ENCODE data around the gene DCP1B. TPM values are rescaled to one million over a fixed set of nuclear protein-coding genes. Genes with fewer than 3 reads are reported as not detected.
A peak's percentile ranks its signal among the peaks of the same experiment; 100 is the strongest.

Gene DCP1B
- total RNA-seq, 2 experiments from 2014 or later: 20.7 to 21.4 TPM

DNA sequence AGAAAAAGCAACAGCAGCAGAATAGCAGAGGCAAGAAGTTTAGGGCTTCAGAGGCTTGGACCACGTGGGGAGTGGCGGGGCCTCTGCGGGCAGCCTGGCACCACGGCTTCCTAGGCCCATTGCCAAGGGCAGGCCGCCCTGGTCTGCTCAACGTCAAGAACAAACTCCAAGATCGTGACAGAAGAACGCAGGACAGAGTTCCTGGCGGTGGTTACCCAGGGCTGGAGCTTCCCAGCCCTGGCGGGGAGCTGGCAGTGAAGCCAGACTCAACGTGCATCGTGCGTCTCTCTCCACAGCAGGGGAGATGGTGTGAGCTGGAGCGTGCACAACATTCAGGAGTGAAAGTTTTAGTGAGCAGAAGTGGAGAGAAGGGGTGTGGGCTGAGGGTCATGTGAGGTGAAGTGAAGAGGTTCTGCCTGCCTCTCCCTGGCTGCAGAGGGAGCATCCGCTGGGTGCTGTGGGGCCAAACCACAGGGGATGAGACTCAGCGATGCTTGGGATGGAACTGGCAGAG, 71.9 kb downstream of the DCP1B start:
- no peak overlapping the region for H3K4me3 Mint-ChIP-seq
- peaks cover 4% of the 10 kb centered on the region for H3K4me1 Mint-ChIP-seq
- peaks cover 2% of the 10 kb centered on the region for H3K27me3 Mint-ChIP-seq
- H3K36me3 Mint-ChIP-seq: no peaks in the 10 kb centered on the region
- no peaks in the 10 kb centered on the region for H3K9me3 Mint-ChIP-seq
- DNase-seq (no peak), ATAC-seq (ENCODE audit: low read depth) (no peak)
- POLR2A ChIA-PET: no interaction called here
- H3K27ac Mint-ChIP-seq: peak overlapping the region; percentile 28

DNA sequence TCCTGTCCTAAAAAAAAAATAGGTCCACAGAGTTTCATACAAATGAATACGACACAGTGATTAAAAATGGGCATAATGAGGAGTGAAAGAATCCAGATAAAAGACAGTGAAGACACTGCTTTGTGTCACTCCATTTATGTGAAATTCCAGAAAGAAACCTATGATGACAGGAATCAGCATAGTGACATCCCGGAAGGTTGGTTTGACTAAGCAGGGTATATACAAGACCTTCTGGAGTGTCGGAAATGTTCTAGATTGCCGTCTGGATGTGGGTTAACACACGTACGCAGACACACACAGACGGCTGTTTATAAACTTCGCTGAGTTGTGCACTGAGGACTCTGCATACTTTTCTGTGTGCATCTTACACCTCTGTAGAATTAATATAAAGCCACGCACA, 72.6 kb downstream of the DCP1B start:
- H3K4me3 Mint-ChIP-seq: no peak overlapping the region
- DNase-seq: no peak
- H3K27me3 Mint-ChIP-seq: peaks cover 2% of the 10 kb centered on the region
- no peak overlapping the region for H3K27ac Mint-ChIP-seq
- H3K4me1 Mint-ChIP-seq: peaks cover 4% of the 10 kb centered on the region
- H3K9me3 Mint-ChIP-seq: no peaks in the 10 kb centered on the region
- no peaks in the 10 kb centered on the region for H3K36me3 Mint-ChIP-seq
- no peak for ATAC-seq (ENCODE audit: low read depth)
- POLR2A ChIA-PET: no interaction called here

DNA sequence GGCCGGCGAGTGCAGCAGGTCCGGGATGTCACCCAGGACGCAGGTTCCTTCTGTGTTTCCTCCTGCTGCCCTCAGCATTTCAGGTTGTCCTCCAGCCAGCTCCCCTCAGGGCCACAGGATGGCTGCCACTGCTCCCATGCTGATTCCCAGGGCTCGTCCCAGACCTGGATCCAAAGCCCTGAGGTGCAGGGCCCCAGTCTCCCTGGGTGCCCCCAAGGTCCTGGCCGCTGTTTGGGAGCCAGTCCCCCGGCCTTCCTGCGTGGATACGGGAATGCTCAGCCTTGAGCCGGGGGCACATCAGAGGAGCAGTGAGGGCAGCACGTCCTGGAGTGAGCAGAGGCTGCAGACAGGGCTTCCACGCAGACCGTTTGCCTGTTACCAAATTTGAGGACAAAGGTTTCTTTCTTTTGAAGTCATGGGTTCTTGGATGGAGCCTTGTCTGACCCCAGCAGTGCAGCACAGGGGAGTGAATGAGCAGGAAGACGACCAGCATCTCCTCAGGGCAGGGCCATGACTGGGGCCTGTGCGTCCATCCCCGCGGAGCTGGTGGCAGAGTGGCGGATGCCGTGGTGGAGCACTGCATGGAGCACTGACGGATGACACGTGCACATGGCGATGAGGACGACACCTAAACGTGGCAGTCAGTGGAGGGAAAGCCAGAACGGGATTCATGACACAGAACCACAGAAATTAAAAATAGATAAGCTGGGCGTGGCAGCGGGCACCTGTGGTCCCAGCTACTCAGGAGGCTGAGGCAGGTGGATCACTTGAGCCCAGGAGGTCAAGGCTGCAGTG, 73.3 kb downstream of the DCP1B start:
- no peaks in the 10 kb centered on the region for H3K9me3 Mint-ChIP-seq
- H3K27ac Mint-ChIP-seq: no peak overlapping the region
- H3K36me3 Mint-ChIP-seq: no peaks in the 10 kb centered on the region
- no peak overlapping the region for H3K4me3 Mint-ChIP-seq
- POLR2A ChIA-PET: interaction anchor here (0.6 kb wide), 1 partner anchor 15 kb away, joined by 3 read pairs; no protein-coding TSS in a partner anchor
- ATAC-seq (ENCODE audit: low read depth) (no peak), DNase-seq (no peak)
- H3K4me1 Mint-ChIP-seq: peaks cover 5% of the 10 kb centered on the region
- peaks cover 2% of the 10 kb centered on the region for H3K27me3 Mint-ChIP-seq

DNA sequence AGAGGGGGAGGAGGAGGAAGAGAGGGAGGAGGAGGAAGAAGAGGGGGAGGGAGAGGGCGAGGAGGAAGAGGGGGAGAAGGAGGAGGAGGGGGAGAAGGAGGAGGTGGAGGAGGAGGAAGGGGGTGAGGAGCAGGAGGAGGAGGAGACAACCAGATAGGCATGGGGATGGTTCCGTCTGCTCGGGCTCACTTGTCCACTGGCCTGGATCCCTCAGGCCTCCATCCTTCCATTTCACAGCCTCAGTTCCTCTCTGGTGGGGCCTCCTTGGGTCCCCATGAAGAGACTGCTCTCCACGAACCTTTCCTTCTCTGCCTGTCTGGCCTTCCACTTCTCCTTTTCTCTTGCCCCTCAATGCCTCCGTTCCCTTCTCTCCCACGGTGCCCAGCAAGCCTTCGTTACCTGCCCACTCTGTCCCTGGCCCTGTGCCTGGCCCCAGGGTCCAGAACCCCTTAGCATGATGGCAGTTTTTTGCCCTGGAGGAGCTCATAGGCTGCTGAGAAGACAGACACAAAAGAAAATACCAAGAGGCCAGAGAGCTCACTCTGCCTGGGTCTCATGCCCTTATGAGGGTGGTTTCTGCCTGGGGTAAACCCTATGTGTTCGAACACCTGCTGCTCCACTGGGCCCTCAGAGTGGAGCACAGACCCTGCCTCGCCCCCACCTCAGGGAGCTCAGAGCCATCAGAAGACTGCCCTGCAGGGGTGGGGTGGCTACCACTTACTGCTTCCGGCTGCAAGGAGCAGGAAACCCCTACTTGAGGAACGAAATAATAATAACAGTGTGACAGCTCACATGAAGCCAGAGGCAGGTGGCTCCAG, 74.1 kb downstream of the DCP1B start:
- no peaks in the 10 kb centered on the region for H3K36me3 Mint-ChIP-seq
- H3K27me3 Mint-ChIP-seq: peaks cover 2% of the 10 kb centered on the region
- POLR2A ChIA-PET: interaction anchor here (0.6 kb wide), 1 partner anchor 14 kb away, joined by 3 read pairs; no protein-coding TSS in a partner anchor
- no peak overlapping the region for H3K27ac Mint-ChIP-seq
- no peak overlapping the region for H3K4me3 Mint-ChIP-seq
- no peaks in the 10 kb centered on the region for H3K9me3 Mint-ChIP-seq
- H3K4me1 Mint-ChIP-seq: peaks cover 8% of the 10 kb centered on the region
- ATAC-seq (ENCODE audit: low read depth) (no peak), DNase-seq (no peak)

DNA sequence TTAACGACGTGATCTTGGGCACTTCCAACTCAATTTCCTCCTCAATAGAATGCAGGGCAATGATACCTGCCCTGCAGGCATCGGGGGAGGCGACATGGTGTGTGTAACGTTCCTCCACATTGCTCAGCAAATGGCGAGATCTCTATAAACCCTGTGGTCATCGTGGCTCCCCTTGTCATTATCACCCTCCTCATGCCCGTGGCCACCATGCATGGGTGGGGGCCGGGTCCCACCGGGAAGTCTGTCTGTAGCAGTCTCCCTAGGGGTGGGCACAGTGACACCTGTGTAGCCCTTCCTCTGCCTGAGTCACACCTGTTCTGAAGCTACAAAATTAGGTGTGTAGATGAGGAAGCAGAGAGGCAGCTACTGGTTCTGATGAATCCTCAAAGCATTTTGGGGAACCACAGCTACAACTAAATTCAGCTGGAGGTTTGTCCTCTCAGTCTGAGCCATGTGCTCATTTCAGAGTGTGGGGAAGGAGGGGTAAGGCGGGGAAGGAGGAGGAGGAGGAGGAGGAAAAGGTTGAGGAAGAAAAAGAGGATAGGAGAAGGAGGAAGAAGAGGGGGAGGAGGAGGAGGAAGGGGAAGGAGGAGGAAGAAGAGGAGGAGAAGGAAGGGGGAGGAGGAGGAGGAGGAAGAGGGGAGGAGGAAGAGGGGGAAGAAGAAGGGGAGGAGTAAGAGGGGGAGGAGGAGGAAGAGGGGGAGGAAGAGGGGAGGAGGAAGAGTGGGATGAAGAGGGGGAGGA, 74.8 kb downstream of the DCP1B start:
- Mint-ChIP-seq H3K9me3 (no peaks in the 10 kb centered on the region), H3K4me3 (no peak overlapping the region), H3K36me3 (no peaks in the 10 kb centered on the region), H3K27ac (no peak overlapping the region), H3K4me1 (peaks cover 16% of the 10 kb centered on the region), H3K27me3 (peaks cover 2% of the 10 kb centered on the region)
- DNase-seq (no peak), ATAC-seq (ENCODE audit: low read depth) (no peak)
- POLR2A ChIA-PET: no interaction called here

DNA sequence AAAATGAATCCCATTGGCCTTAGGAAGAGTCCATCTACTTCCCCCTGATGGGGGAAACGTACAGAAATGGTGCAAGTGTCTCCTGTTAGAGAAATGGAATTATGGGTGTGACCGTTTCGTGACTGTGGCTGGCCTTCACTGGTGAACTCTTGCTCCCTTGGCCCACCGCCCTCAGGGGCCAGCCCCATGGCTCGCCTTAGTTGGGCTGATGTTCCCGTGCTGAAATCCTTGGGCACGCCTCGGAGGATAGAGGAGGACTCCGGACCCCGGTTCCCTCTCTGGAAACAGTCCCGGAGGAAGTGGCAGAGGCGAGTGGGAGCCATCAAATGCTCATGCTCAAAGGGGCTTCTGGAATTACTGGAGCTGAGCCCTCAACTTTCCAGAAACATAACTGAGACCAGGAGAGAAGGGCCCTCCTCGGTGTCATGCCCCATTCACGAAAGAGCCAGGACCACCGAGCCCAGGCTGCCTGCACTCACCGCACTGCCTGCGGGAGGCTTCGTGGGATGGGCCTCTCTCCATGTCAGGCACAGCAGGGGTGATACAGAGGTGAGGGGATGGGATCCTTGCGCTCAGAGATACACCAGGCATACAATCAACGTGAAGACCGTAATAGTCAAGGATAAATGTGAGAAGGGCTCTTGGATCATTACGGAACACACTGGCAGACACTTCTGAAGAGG, 75.7 kb downstream of the DCP1B start:
- Mint-ChIP-seq H3K36me3 (no peaks in the 10 kb centered on the region), H3K9me3 (no peaks in the 10 kb centered on the region), H3K27me3 (peaks cover 2% of the 10 kb centered on the region), H3K27ac (no peak overlapping the region), H3K4me3 (no peak overlapping the region), H3K4me1 (peaks cover 19% of the 10 kb centered on the region)
- ATAC-seq (ENCODE audit: low read depth) (no peak), DNase-seq (no peak)
- POLR2A ChIA-PET: no interaction called here

DNA sequence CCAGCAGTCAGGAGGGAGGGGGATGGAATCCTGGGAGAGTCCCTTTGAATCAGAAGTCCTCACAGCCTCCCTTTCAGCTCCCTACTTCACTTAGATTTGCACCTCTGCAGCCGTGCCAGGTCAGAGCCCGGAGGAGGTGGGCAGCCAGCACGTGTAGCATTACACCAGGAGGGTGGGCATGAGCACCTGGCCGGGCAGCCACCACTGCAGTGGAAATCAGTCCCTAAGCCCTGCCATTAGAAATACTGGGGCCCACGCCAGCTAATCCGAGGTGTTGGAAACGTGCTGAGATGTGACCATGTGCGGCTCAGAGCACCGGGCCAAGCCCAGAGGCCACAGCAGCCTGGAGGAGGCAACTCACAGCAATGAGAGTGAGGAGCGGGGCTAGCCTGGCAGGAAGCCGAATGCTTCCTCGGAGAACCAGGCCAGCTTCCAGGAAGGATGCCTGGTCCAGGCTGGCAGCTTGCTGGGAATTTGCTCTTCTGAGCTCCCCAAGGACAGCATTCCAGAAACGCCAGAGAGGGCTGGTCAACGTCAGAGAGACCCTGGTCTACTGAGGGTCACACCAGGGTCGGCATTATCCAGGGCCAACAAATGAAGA, 76.4 kb downstream of the DCP1B start:
- no peak for ATAC-seq (ENCODE audit: low read depth)
- peaks cover 2% of the 10 kb centered on the region for H3K27me3 Mint-ChIP-seq
- POLR2A ChIA-PET: interaction anchor here (1.3 kb wide), 1 partner anchor 132 kb away, joined by 3 read pairs; no protein-coding TSS in a partner anchor
- H3K36me3 Mint-ChIP-seq: no peaks in the 10 kb centered on the region
- DNase-seq: no peak
- no peak overlapping the region for H3K4me3 Mint-ChIP-seq
- H3K4me1 Mint-ChIP-seq: peaks cover 19% of the 10 kb centered on the region
- H3K9me3 Mint-ChIP-seq: no peaks in the 10 kb centered on the region
- H3K27ac Mint-ChIP-seq: peak overlapping the region; percentile 63

DNA sequence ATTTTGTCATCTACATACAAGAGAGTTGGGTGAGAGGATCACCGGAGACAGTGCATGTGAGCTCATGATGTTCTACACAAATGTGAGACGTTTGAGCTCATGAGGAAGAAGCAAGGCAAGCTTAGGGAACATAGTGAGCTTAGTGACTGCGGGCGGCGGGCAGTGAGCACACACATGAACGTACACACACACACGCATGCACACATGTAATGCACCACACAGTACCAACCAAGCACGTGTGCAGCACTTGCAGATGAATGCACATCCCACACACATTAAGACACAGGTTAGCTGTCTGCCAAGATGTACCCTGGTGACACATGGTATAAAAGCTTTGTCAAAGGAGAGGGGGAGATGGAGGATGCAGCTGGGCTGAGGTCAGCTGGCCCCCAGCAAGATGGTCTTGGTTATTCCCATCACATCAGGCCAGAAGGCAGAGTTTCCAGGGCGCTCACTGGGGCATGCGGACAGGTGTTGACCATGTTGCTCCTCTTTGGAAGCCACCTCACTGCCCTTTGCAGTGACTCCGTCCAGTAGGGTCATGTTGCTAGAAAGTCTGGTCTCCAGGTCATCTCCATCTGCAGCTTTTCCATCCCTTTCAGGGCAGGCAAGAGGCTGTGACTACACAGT, 77.1 kb downstream of the DCP1B start:
- Mint-ChIP-seq H3K9me3 (no peaks in the 10 kb centered on the region), H3K36me3 (no peaks in the 10 kb centered on the region), H3K4me3 (no peak overlapping the region), H3K27ac (no peak overlapping the region), H3K4me1 (peaks cover 19% of the 10 kb centered on the region), H3K27me3 (peaks cover 2% of the 10 kb centered on the region)
- DNase-seq: no peak
- no peak for ATAC-seq (ENCODE audit: low read depth)
- POLR2A ChIA-PET: interaction anchor here (1.3 kb wide), 1 partner anchor 131 kb away, joined by 3 read pairs; no protein-coding TSS in a partner anchor

DNA sequence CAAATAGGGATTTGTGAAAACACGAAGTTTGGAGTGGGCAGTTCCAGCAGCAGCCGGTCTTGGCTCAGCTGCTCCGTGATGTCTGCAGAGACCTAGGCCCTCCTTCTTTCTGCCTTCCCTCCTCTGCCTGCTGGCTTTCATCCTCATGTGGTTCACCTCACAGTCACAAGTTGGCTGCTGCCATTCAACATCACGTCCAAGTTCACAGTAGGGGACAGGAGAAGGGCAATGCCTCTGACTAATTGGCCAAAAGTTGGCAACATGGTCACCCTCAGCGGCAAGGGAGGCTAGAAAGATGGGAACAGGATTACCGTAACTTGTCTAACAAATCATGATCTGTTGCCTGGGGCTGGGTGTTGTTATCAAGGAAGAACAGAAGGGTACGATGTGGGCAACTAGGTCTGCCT, 78.0 kb downstream of the DCP1B start:
- Mint-ChIP-seq H3K27ac (no peak overlapping the region), H3K36me3 (no peaks in the 10 kb centered on the region), H3K4me1 (peaks cover 19% of the 10 kb centered on the region), H3K9me3 (no peaks in the 10 kb centered on the region), H3K27me3 (peaks cover 2% of the 10 kb centered on the region), H3K4me3 (no peak overlapping the region)
- no peak for DNase-seq
- POLR2A ChIA-PET: no interaction called here
- no peak for ATAC-seq (ENCODE audit: low read depth)

DNA sequence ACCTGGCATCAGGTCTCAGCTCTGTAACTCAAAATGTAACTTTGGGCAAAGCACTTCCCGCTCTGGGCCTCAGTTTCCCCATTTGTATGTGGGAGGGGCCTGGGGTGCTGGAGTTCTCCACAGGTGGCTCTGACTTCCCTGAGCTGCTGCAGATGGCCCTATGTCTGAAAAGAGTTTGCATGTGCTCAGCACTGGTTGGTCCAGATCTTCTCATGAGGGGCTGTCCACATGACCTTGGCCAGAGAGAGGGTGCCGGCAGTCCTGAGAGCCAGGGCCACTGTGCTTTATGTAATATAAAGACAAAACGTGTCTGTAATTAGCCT, 78.6 kb downstream of the DCP1B start:
- ATAC-seq (ENCODE audit: low read depth): no peak
- peaks cover 25% of the 10 kb centered on the region for H3K4me1 Mint-ChIP-seq
- H3K27ac Mint-ChIP-seq: no peak overlapping the region
- no peak overlapping the region for H3K4me3 Mint-ChIP-seq
- H3K9me3 Mint-ChIP-seq: no peaks in the 10 kb centered on the region
- POLR2A ChIA-PET: no interaction called here
- DNase-seq: no peak
- H3K27me3 Mint-ChIP-seq: peaks cover 5% of the 10 kb centered on the region
- H3K36me3 Mint-ChIP-seq: no peaks in the 10 kb centered on the region

DNA sequence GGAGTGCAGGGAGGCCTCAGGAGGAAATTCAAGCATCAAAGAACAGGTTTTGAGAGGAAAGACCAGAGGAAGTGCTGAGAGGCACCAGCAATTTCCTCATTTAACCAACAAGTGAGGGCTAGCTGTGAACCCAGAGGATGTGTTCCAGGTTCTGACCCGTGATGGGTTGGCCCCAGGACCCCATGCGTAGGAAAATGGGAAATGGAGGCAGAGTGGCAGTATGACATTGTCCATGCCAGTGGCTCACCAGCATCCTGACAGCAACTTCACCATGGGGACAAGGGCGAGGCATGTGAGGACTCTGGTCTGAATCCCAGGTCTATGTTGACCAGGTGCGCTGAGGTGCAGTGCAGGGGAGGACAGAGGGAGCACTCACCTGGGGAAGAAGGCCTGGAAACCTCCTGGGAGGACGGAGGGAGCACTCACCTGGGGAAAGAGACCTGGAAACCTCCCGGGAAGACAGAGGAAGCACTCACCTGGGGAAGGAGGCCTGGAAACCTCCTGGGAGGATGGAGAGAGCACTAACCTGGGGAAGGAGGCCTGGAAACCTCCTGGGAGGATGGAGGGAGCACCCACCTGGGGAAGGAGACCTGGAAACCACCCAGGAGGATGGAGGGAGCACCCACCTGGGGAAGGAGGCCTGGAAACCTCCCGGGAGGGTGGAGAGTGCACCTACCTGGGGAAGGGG, 79.1 kb downstream of the DCP1B start:
- ATAC-seq (ENCODE audit: low read depth) (no peak), DNase-seq (no peak)
- no peaks in the 10 kb centered on the region for H3K9me3 Mint-ChIP-seq
- peaks cover 27% of the 10 kb centered on the region for H3K4me1 Mint-ChIP-seq
- H3K27me3 Mint-ChIP-seq: peaks cover 9% of the 10 kb centered on the region
- POLR2A ChIA-PET: interaction anchor here (0.6 kb wide), 2 partner anchors 8 to 95 kb away, joined by 3 read pairs; no protein-coding TSS in a partner anchor
- no peaks in the 10 kb centered on the region for H3K36me3 Mint-ChIP-seq
- no peak overlapping the region for H3K4me3 Mint-ChIP-seq
- peak overlapping the region; percentile 84 for H3K27ac Mint-ChIP-seq

DNA sequence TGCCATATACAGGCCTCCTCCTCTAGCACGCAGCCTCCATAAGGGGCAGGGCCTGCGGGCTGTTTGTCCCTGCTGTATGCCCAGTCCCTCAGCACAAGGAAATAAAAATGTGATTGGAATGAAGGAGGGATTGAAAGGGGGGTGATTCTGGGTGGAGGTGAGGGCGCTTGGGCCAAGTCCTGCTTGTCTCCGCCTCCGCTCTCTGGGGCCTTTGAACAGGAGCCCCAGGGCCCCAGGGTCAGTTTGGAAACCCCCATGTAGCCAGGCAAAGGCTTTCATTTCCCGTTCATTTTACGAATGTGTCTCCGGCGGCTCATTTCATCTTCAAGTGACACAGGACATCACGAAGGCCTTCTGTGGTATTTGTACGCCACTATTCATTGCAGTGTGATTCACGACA, 81.3 kb downstream of the DCP1B start:
- POLR2A ChIA-PET: no interaction called here

More for the DNA sequence above, 81.3 kb downstream of the DCP1B start:
- no peaks in the 10 kb centered on the region for H3K9me3 Mint-ChIP-seq
- ATAC-seq (ENCODE audit: low read depth) (no peak), DNase-seq (no peak)
- H3K27me3 Mint-ChIP-seq: peaks cover 9% of the 10 kb centered on the region
- peaks cover 25% of the 10 kb centered on the region for H3K4me1 Mint-ChIP-seq
- H3K36me3 Mint-ChIP-seq: no peaks in the 10 kb centered on the region
- H3K4me3 Mint-ChIP-seq: no peak overlapping the region
- no peak overlapping the region for H3K27ac Mint-ChIP-seq
